Ascending aorta (tissue), 2 donors: ENCODE data around the gene CMPK1. TPM values are rescaled to one million over a fixed set of nuclear protein-coding genes. Genes with fewer than 3 reads are reported as not detected.

Source experiments
- DNase-seq, 2 donors: peaks; one replicate each; pipeline ENCODE4 v3.0.0-alpha.2; 2019; ENCODE audit warnings: low spot score in 2 of 2
- H3K27ac ChIP-seq, 2 donors: fragments of 200-600 bp; sonication (generic); one replicate each; pipeline ENCODE4 v1.5.1; 2016 to 2017; ENCODE audit warnings: mild to moderate bottlenecking in 1 of 2
- H3K27me3 ChIP-seq: fragments of 200-600 bp; sonication (generic); one replicate; pipeline ENCODE4 v1.5.1; 2017
- H3K36me3 ChIP-seq, 2 donors: fragments of 200-600 bp; sonication (generic); one replicate each; pipeline ENCODE4 v1.5.1; 2016
- H3K4me1 ChIP-seq, 2 donors: fragments of 200-600 bp; sonication (generic); one replicate each; pipeline ENCODE4 v1.5.1; 2016 to 2017; ENCODE audit warnings: mild to moderate bottlenecking in 1 of 2
- H3K4me3 ChIP-seq, 2 donors: fragments of 200-600 bp; sonication (generic); one replicate each; pipeline ENCODE4 v1.5.1; 2016 to 2017; ENCODE audit warnings: mild to moderate bottlenecking in 1 of 2
- H3K9me3 ChIP-seq, 2 donors: fragments of 200-600 bp; sonication (generic); one replicate each; pipeline ENCODE4 v1.5.1; 2016
- intact Hi-C: fragments of 100-400 bp; cut with DNase I; formaldehyde crosslinking; loops from one replicate; pipeline ENCODE4 v1.15.1; 2023
- total RNA-seq: library from RNA; depleted of rRNA; stranded (reverse); fragments of >200 nt; gene quantifications from one replicate; pipeline ENCODE4 v1.1.0, GENCODE V29; 2016
- TF ChIP-seq, protein P1 (sequence below), 3 experiments: fragments of 200-600 bp in 2 of 3; fragments of 450-650 bp in 1 of 3; sonication (generic) in 2 of 3; IDR thresholded peaks; one replicate each; pipeline ENCODE4 v1.5.1; 2016 to 2019; ENCODE audit warnings: antibody characterized with exemption in 3 of 3, mild to moderate bottlenecking in 1 of 3, moderate library complexity in 1 of 3

Gene CMPK1
- total RNA-seq, 1 donor from 2014 or later = 52.5 TPM

DNA sequence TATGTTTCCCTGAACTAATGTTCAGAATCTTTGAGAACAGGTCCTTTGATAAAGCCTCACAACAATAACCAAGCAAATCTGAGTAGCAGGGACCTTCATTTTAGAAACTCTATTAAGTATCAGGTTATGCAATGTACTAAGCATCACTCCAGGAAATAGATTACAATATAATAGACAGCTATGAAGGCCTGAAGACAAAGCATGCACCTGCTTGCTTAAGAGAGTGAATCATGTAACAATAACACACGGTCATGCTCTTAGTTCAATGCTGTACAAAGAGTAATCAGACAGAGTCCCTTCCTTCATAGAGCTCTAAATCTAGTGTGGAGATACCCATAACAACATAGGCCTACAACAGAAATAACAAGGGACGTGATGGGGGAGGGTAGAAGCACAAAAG lies 8.1 kb upstream of the CMPK1 start:
- no peaks in the 10 kb centered on the region for H3K4me1 ChIP-seq
- H3K27me3 ChIP-seq = no peaks in the 10 kb centered on the region
- TF ChIP-seq, protein P1, sequence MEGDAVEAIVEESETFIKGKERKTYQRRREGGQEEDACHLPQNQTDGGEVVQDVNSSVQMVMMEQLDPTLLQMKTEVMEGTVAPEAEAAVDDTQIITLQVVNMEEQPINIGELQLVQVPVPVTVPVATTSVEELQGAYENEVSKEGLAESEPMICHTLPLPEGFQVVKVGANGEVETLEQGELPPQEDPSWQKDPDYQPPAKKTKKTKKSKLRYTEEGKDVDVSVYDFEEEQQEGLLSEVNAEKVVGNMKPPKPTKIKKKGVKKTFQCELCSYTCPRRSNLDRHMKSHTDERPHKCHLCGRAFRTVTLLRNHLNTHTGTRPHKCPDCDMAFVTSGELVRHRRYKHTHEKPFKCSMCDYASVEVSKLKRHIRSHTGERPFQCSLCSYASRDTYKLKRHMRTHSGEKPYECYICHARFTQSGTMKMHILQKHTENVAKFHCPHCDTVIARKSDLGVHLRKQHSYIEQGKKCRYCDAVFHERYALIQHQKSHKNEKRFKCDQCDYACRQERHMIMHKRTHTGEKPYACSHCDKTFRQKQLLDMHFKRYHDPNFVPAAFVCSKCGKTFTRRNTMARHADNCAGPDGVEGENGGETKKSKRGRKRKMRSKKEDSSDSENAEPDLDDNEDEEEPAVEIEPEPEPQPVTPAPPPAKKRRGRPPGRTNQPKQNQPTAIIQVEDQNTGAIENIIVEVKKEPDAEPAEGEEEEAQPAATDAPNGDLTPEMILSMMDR (IDR thresholded peaks at IDR 0.05) = no peak
- no peaks in the 10 kb centered on the region for H3K9me3 ChIP-seq
- no peaks in the 10 kb centered on the region for H3K36me3 ChIP-seq
- H3K4me3 ChIP-seq = no peak overlapping the region
- no peak overlapping the region for H3K27ac ChIP-seq
- DNase-seq = no peak
- intact Hi-C loops = no loop called here

DNA sequence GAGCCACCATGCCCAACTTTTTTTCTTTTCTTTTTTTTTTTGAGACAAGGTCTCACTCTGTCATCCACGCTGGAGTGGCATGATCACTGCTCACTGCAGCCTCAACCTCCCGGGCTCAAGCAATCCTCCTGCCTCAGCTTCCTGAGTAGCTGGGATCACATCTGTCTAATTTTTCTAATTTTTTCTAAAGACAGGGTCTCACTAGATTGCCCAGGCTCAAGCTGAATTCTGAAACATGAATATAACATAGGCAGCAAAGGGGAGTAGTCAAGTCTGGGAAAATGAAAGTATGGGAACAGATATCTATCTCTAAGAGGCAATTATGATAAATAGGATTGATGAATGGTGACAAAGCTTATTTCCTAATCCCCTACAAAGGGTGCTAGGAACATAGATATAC lies 7.3 kb upstream of the CMPK1 start:
- H3K9me3 ChIP-seq = no peaks in the 10 kb centered on the region
- H3K4me3 ChIP-seq = no peak overlapping the region
- intact Hi-C loops = no loop called here
- H3K36me3 ChIP-seq = no peaks in the 10 kb centered on the region
- H3K27ac ChIP-seq = no peak overlapping the region
- no peaks in the 10 kb centered on the region for H3K4me1 ChIP-seq
- DNase-seq = no peak
- TF ChIP-seq, protein P1 (IDR thresholded peaks at IDR 0.05) = no peak
- no peaks in the 10 kb centered on the region for H3K27me3 ChIP-seq

DNA sequence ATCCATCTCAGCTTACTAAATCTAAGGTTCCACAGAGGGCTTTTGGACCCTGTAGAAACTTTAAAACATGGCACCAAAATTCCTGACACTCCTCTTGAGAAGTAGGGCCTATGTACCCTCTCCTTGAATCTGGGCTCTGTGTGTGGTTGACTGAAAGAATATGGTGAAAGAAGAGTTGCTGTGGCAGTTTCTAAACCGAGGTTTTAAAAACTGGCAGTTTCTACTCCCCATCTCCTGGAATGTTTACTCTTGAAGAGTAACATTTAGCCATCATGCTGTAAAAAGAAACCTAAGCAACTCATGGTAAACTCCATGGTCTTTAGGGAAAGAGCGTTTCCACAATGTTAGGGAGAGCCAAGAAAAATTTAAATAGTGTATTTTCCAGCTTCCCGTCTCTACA lies 4.6 kb upstream of the CMPK1 start:
- DNase-seq = no peak
- H3K36me3 ChIP-seq = no peaks in the 10 kb centered on the region
- no peaks in the 10 kb centered on the region for H3K9me3 ChIP-seq
- TF ChIP-seq, protein P1 (IDR thresholded peaks at IDR 0.05) = no peak
- intact Hi-C loops = no loop called here
- no peaks in the 10 kb centered on the region for H3K27me3 ChIP-seq
- H3K4me3 ChIP-seq = no peak overlapping the region
- no peak overlapping the region for H3K27ac ChIP-seq
- H3K4me1 ChIP-seq = peaks cover 0 to 6% of the 10 kb centered on the region in 2 donors

DNA sequence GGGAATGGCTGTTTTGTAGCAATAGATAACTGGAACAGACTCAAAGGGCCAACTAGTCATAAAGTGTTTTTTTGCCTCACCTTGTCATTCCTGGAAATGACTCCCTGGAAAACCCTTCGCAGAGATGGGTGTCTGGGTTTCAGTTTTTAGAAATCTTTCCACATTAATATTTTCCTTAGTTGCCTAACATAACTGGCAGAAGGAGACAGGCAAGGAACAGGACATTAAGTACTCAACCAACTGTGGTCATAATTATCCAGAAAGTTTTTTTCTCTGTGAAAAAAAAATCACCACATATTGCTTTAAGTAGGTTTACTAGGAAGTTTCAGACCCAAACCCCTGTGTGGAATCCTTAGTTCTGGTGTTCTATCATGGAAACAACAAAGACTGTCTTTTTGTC lies 3.4 kb upstream of the CMPK1 start:
- Histone ChIP-seq H3K4me1 (peaks cover 5 to 12% of the 10 kb centered on the region in 2 donors), H3K27me3 (no peaks in the 10 kb centered on the region), H3K36me3 (no peaks in the 10 kb centered on the region), H3K4me3 (no peak overlapping the region), H3K9me3 (no peaks in the 10 kb centered on the region), H3K27ac (no peak overlapping the region)
- intact Hi-C loops = loop anchor here (5.0 to 10.0 kb wide), 4 partner anchors 107 to 715 kb away; partner anchors contain the start of genes CYP4X1, FOXD2, MOB3C and PDZK1IP1
- DNase-seq = no peak
- TF ChIP-seq, protein P1 (IDR thresholded peaks at IDR 0.05) = no peak

DNA sequence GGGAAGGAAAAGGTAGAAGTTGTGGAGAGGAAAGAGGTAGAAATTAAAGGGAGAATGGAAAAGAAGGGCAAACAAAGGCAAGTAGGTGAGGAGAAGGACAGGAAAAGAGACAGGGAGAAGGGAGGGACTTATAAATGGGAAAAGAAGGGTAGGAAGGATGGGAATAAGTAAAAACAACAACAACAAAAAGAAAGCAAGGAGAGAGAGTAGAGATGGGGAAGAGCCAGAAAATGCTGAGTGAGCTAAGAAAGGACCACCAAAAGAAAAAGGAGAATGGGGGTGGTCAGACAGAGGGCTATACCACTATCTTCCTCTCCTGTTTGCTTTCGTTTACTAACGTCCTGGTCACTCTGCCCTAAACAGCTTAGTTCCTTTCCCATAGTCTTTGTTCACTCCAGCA lies 1.7 kb upstream of the CMPK1 start:
- Histone ChIP-seq H3K27ac (no peak overlapping the region), H3K4me3 (no peak overlapping the region), H3K27me3 (no peaks in the 10 kb centered on the region), H3K4me1 (peaks cover 14 to 19% of the 10 kb centered on the region in 2 donors), H3K36me3 (no peaks in the 10 kb centered on the region), H3K9me3 (no peaks in the 10 kb centered on the region)
- DNase-seq = no peak
- intact Hi-C loops = loop anchor here (5.0 to 10.0 kb wide), 4 partner anchors 105 to 717 kb away; partner anchors contain the start of genes CYP4X1, FOXD2, MOB3C and PDZK1IP1
- TF ChIP-seq, protein P1 (IDR thresholded peaks at IDR 0.05) = no peak
